HCT116 (cell line): ENCODE results near the gene PSMD11. TPM values are rescaled to one million over a fixed set of nuclear protein-coding genes. Genes with fewer than 3 reads are reported as not detected.

Experiments
- ATAC-seq: fragments of 200-7000 bp; cut with Tn5 transposase; 2 replicates; pipeline ENCODE4 v1.9.1; 2020; ENCODE audit warnings: mild to moderate bottlenecking, moderate library complexity
- BruUV-seq: library from RNA; stranded (reverse); fragments of 400-500 nt; replicated peaks from 2 replicates; lab custom pipeline; 2021; lab: Mats Ljungman, UMichigan
- CTCF ChIA-PET: fragments of 300-600 bp; sonication (Branson Sonifier 250); formaldehyde crosslinking; loops from one replicate; lab custom pipeline; 2021; ENCODE audit warnings: antibody characterized with exemption; lab: Charles Lee
- POLR2A ChIA-PET: fragments of 300-600, 350-600 bp; sonication (Branson Sonifier 250); formaldehyde crosslinking; loops from one replicate; lab custom pipeline; 2021; ENCODE audit warnings: antibody characterized with exemption; lab: Charles Lee
- RAD21 ChIA-PET, 2 experiments: fragments of 300-600 bp; sonication (Branson Sonifier 250); formaldehyde crosslinking; loops; one replicate each; lab custom pipeline; 2023; ENCODE audit warnings: low total read pairs in 2 of 2; ENCODE audit not compliant: uncharacterized antibody in 2 of 2, unreplicated experiment in 2 of 2, low non-redundant PET in 1 of 2; lab: Charles Lee
- DNase-seq: peaks from one replicate; pipeline ENCODE4 v3.0.0-alpha.2; 2010; ENCODE audit warnings: low read depth, low spot score
- H2AFZ ChIP-seq: fragments of 200-600 bp; shearing (Covaris generic), sonication (generic); 2 replicates; pipeline ENCODE4 v1.6.1; 2017; ENCODE audit warnings: low read depth, mixed run types, mixed read lengths, antibody characterized with exemption, low read length; ENCODE audit not compliant: poor library complexity, severe bottlenecking
- H3K27ac ChIP-seq: 2 replicates; pipeline ENCODE4 v1.5.1; 2012; ENCODE audit warnings: low read depth, low read length
- H3K27me3 ChIP-seq: fragments of 200-600 bp; sonication (generic); 2 replicates; pipeline ENCODE4 v1.6.1; 2016; ENCODE audit warnings: mixed run types, low read length, mixed read lengths; ENCODE audit not compliant: insufficient read depth
- H3K36me3 ChIP-seq, 2 experiments: fragments of 200-500 bp in 1 of 2; fragments of 200-600 bp in 1 of 2; sonication (Bioruptor generic) in 1 of 2; sonication (generic) in 1 of 2; 2 replicates each; pipeline versions ENCODE4 v1.5.1 to v1.6.1; 2014 to 2016; ENCODE audit warnings: low read length in 2 of 2, inconsistent platforms in 1 of 2, mixed read lengths in 1 of 2, mixed run types in 1 of 2; ENCODE audit not compliant: insufficient read depth in 2 of 2, control insufficient read depth in 1 of 2
- H3K4me1 ChIP-seq, 2 experiments: fragments of 200-600 bp in 1 of 2; sonication (generic) in 1 of 2; 2 replicates each; pipeline versions ENCODE4 v1.5.1 to v1.6.1; 2012 to 2017; ENCODE audit warnings: low read length in 2 of 2, inconsistent platforms in 1 of 2, mild to moderate bottlenecking in 1 of 2, mixed read lengths in 1 of 2, mixed run types in 1 of 2, moderate library complexity in 1 of 2; ENCODE audit not compliant: insufficient read depth in 2 of 2, control insufficient read depth in 1 of 2
- H3K4me2 ChIP-seq: fragments of 200-600 bp; sonication (generic); 2 replicates; pipeline ENCODE4 v1.6.1; 2017; ENCODE audit warnings: mixed run types, low read length, mixed read lengths
- H3K4me3 ChIP-seq, 2 experiments: fragments of 200-600 bp in 1 of 2; sonication (generic) in 1 of 2; replicated peaks in 1 of 2; 2 replicates each; pipeline ENCODE4 v1.5.1; 2011 to 2016; ENCODE audit warnings: low read length in 2 of 2, control low read depth in 1 of 2, low read depth in 1 of 2, mild to moderate bottlenecking in 1 of 2, mixed read lengths in 1 of 2, mixed run types in 1 of 2
- H3K79me2 ChIP-seq: fragments of 200-600 bp; sonication (generic); 2 replicates; pipeline ENCODE4 v1.6.1; 2017; ENCODE audit warnings: mild to moderate bottlenecking, mixed run types, low read length, moderate library complexity, mixed read lengths; ENCODE audit not compliant: insufficient read depth
- H3K9ac ChIP-seq: fragments of 200-600 bp; sonication (generic); 2 replicates; pipeline ENCODE4 v1.6.1; 2016; ENCODE audit warnings: low read length, mixed read lengths
- H3K9me2 ChIP-seq: fragments of 200-600 bp; sonication (generic), shearing (Covaris generic); 2 replicates; pipeline ENCODE4 v1.6.1; 2017; ENCODE audit warnings: mixed run types, mild to moderate bottlenecking, moderate library complexity; ENCODE audit not compliant: insufficient read depth
- H3K9me3 ChIP-seq, 2 experiments: fragments of 200-500 bp in 1 of 2; fragments of 200-600 bp in 1 of 2; sonication (Bioruptor generic) in 1 of 2; sonication (generic) in 1 of 2; 2 replicates each; pipeline ENCODE4 v1.6.1; 2014 to 2017; ENCODE audit warnings: low read length in 2 of 2, mixed read lengths in 2 of 2, inconsistent platforms in 1 of 2, low read depth in 1 of 2, mild to moderate bottlenecking in 1 of 2, mixed run types in 1 of 2, moderate library complexity in 1 of 2; ENCODE audit not compliant: control insufficient read depth in 1 of 2, insufficient read depth in 1 of 2
- H4K20me1 ChIP-seq: fragments of 200-600 bp; sonication (generic), shearing (Covaris generic); 2 replicates; pipeline ENCODE4 v1.6.1; 2017; ENCODE audit warnings: mixed run types, mild to moderate bottlenecking, moderate library complexity; ENCODE audit not compliant: insufficient read depth
- ATF3 ChIP-seq: IDR thresholded peaks from 2 replicates; pipeline ENCODE4 v1.6.1; 2012
- CBX3 ChIP-seq: IDR thresholded peaks from 2 replicates; pipeline ENCODE4 v1.6.1; 2012; ENCODE audit warnings: low read depth
- CEBPB ChIP-seq: IDR thresholded peaks from 2 replicates; pipeline ENCODE4 v1.6.1; 2012; ENCODE audit warnings: low read depth
- CTCF ChIP-seq, 3 experiments: fragments of 200-600 bp in 1 of 3; sonication (generic) in 1 of 3; IDR thresholded peaks in 2 of 3; conservative IDR thresholded peaks in 1 of 3; 2 replicates each; pipeline ENCODE4 v1.5.1; 2012 to 2017; ENCODE audit warnings: low read depth in 2 of 3, low read length in 2 of 3, antibody characterized with exemption in 1 of 3, borderline replicate concordance in 1 of 3, control low read depth in 1 of 3, mild to moderate bottlenecking in 1 of 3, mixed read lengths in 1 of 3, mixed run types in 1 of 3, moderate library complexity in 1 of 3; ENCODE audit not compliant: insufficient read depth in 1 of 3
- EGR1 ChIP-seq: IDR thresholded peaks from 2 replicates; pipeline ENCODE4 v1.6.1; 2012; ENCODE audit warnings: low read depth
- ELF1 ChIP-seq: IDR thresholded peaks from 2 replicates; pipeline ENCODE4 v1.6.1; 2012; ENCODE audit warnings: low read depth, borderline replicate concordance
- EZH2 ChIP-seq: fragments of 200-600 bp; sonication (generic); IDR thresholded peaks from 2 replicates; pipeline ENCODE4 v1.6.1; 2017; ENCODE audit warnings: antibody characterized with exemption, mixed run types
- EZH2phosphoT487 ChIP-seq: fragments of 200-600 bp; IDR thresholded peaks from 2 replicates; pipeline ENCODE4 v1.6.1; 2018; ENCODE audit warnings: antibody characterized with exemption, borderline replicate concordance
- JUND ChIP-seq: IDR thresholded peaks from 2 replicates; pipeline ENCODE4 v1.6.1; 2012
- MAX ChIP-seq: IDR thresholded peaks from 2 replicates; pipeline ENCODE4 v1.6.1; 2012
- POLR2A ChIP-seq: IDR thresholded peaks from 2 replicates; pipeline ENCODE4 v1.7.0; 2011; ENCODE audit warnings: borderline replicate concordance; ENCODE audit not compliant: insufficient read depth, insufficient read length; ENCODE audit errors: extremely low read depth
- POLR2AphosphoS5 ChIP-seq: IDR thresholded peaks from 2 replicates; pipeline ENCODE4 v1.6.1; 2011; ENCODE audit warnings: mild to moderate bottlenecking, low read depth, low read length, moderate library complexity
- RAD21 ChIP-seq: IDR thresholded peaks from 2 replicates; pipeline ENCODE4 v1.6.1; 2012; ENCODE audit warnings: low read depth, mild to moderate bottlenecking
- SIN3A ChIP-seq: IDR thresholded peaks from 2 replicates; pipeline ENCODE4 v1.6.1; 2012; ENCODE audit warnings: low read depth
- SP1 ChIP-seq: IDR thresholded peaks from 2 replicates; pipeline ENCODE4 v1.6.1; 2012; ENCODE audit warnings: low read depth
- TCF7L2 ChIP-seq: IDR thresholded peaks from 2 replicates; pipeline ENCODE4 v1.7.0; 2011; ENCODE audit warnings: borderline replicate concordance, inconsistent platforms; ENCODE audit not compliant: insufficient read depth, insufficient read length; ENCODE audit errors: extremely low read depth
- ZBTB33 ChIP-seq: IDR thresholded peaks from 2 replicates; pipeline ENCODE4 v1.6.1; 2011; ENCODE audit warnings: mild to moderate bottlenecking, low read length, moderate library complexity; ENCODE audit not compliant: insufficient replicate concordance; ENCODE audit errors: extremely low read depth
- ZFX ChIP-seq: fragments of 450-650 bp; IDR thresholded peaks from 2 replicates; pipeline ENCODE4 v1.6.1; 2017
- ZNF274 ChIP-seq: fragments of 200-500 bp; sonication (Bioruptor generic); IDR thresholded peaks from 2 replicates; pipeline ENCODE4 v1.6.1; 2014; ENCODE audit warnings: mild to moderate bottlenecking, low read depth, low read length, inconsistent platforms
- intact Hi-C: fragments of 100-400 bp; cut with micrococcal nuclease; formaldehyde crosslinking; loops from 2 replicates; pipeline ENCODE4 v1.10.0; 2022
- total RNA-seq: library from RNA; stranded (reverse); gene quantifications from one replicate; pipeline ENCODE4 v1.2.1, GENCODE V29; 2021; ENCODE audit not compliant: unreplicated experiment

The PSMD11 gene
- total RNA-seq, 1 experiment from 2014 or later = 143 TPM

GRCh38 chr17:32487473-32488176 is 43.3 kb downstream of the PSMD11 start:
- Histone ChIP-seq H3K9me2 (no peaks in the 10 kb centered on the region), H3K9ac (peak overlapping the region; percentile 66), H3K4me3 (peak overlapping the region; percentile 46 to 64), H3K27ac (peak overlapping the region; percentile 87; the same call in 1 of the 2 replicates), H3K79me2 (no peaks in the 10 kb centered on the region), H2AFZ (no peak overlapping the region), H4K20me1 (no peaks in the 10 kb centered on the region), H3K4me2 (peak overlapping the region; percentile 86), H3K36me3 (peaks cover 0 to 8% of the 10 kb centered on the region in 2 experiments; a peak in 2 of 4 replicates), H3K27me3 (no peaks in the 10 kb centered on the region), H3K9me3 (no peaks in the 10 kb centered on the region)
- CTCF ChIA-PET = no interaction called here
- intact Hi-C loops = no loop called here
- no TSS peak for BruUV-seq
- RAD21 ChIA-PET = interaction anchor here in 1 of 2 experiments (0.6 kb wide), 1 partner anchor 142 kb away, joined by 3 read pairs; no protein-coding TSS in a partner anchor
- POLR2A ChIA-PET = interaction anchor here (0.6 kb wide), 1 partner anchor 124 kb away, joined by 3 read pairs; no protein-coding TSS in a partner anchor
- DNase-seq (no peak), ATAC-seq (0 out of 2 replicates have a peak, but pooled peaks have one; percentile 0)
- no peak for TF ChIP-seq CBX3
- no peak for TF ChIP-seq POLR2AphosphoS5
- no peak for TF ChIP-seq CTCF (IDR thresholded peaks at IDR 0.05 in 2 of 3, conservative IDR thresholded peaks at IDR 0.05 in 1 of 3; ENCODE audit: borderline replicate concordance in 1 of 3, insufficient read depth in 1 of 3, low read depth in 2 of 3, low read length in 2 of 3)
- TF ChIP-seq ZFX = no peak
- TF ChIP-seq ATF3 = no peak
- no peak for TF ChIP-seq JUND
- TF ChIP-seq ELF1 = no peak
- TF ChIP-seq EZH2phosphoT487 = no peak
- no peak for TF ChIP-seq ZNF274
- TF ChIP-seq MAX = no peak
- TF ChIP-seq EGR1 = no peak
- no peak for TF ChIP-seq SP1
- TF ChIP-seq POLR2A = no peak
- TF ChIP-seq RAD21 = no peak
- TF ChIP-seq CEBPB = no peak
- no peak for TF ChIP-seq TCF7L2
- TF ChIP-seq EZH2 = no peak
- TF ChIP-seq SIN3A = no peak
- no peak for TF ChIP-seq ZBTB33
- TF ChIP-seq, all 23 proteins: peak for 0
- H3K4me1 ChIP-seq = peaks cover 15 to 32% of the 10 kb centered on the region in 2 experiments
